A673 (cell line): ENCODE results near the gene HOXB13.

Experiments
- CTCF ChIP-seq: fragments of 300-800, 200-600 bp; sonication (generic); conservative IDR thresholded peaks from 2 replicates; pipeline ENCODE4 v1.5.1; 2017; ENCODE audit warnings: low read depth, mild to moderate bottlenecking, antibody characterized with exemption, low read length, moderate library complexity, mixed read lengths
- EZH2 ChIP-seq: fragments of 200-600 bp; sonication (generic); IDR thresholded peaks from 2 replicates; pipeline ENCODE4 v1.6.1; 2017; ENCODE audit warnings: borderline replicate concordance, low read depth, mild to moderate bottlenecking, mixed read lengths, antibody characterized with exemption, low read length; ENCODE audit not compliant: poor library complexity, severe bottlenecking

GRCh38 chr17:48725004-48725287, 3.6 kb downstream of the HOXB13 start:
- TF ChIP-seq CTCF = no peak
- TF ChIP-seq EZH2 = no peak
